ENCODE results near the gene PLCL1. TPM values are rescaled to one million over a fixed set of nuclear protein-coding genes. Genes with fewer than 3 reads are reported as not detected.

Gene PLCL1
- total and polyA plus RNA-seq, 10 donors = 0.54 to 6.5 (median 4.0) TPM

GRCh38 chr2:197954328-197954727 lies 149.9 kb downstream of the PLCL1 start:
- 53 to 69% (median 56%) methylated on average over 4 of the region's 4 CpGs for WGBS, 5 donors
- no peak for DNase-seq
- H3K27me3 ChIP-seq (replicated peaks in 1 of 7) = peaks cover 0 to 7% (median 0%) of the 10 kb centered on the region in 7 donors
- TF ChIP-seq POLR2A (IDR thresholded peaks at IDR 0.05) = no peak
- TF ChIP-seq POLR2AphosphoS5 (IDR thresholded peaks at IDR 0.05) = no peak
- no peak for TF ChIP-seq CTCF (IDR thresholded peaks at IDR 0.05 in 8 of 11, conservative IDR thresholded peaks at IDR 0.05 in 3 of 11)
- H3K36me3 ChIP-seq = no peaks in the 10 kb centered on the region
- H3K27ac ChIP-seq = no peak overlapping the region
- no peak overlapping the region for H3K4me3 ChIP-seq
- peaks cover 0 to 12% (median 6%) of the 10 kb centered on the region in 8 donors for H3K9me3 ChIP-seq
- peaks cover 0 to 11% (median 4%) of the 10 kb centered on the region in 6 donors for H3K4me1 ChIP-seq
- intact Hi-C loops (cut with DNase I; ENCODE audit: low total_unique reads) = no loop called here

GRCh38 chr2:197958592-197959150 lies 154.3 kb downstream of the PLCL1 start:
- no peak for TF ChIP-seq POLR2AphosphoS5 (IDR thresholded peaks at IDR 0.05)
- no peak for TF ChIP-seq CTCF (IDR thresholded peaks at IDR 0.05 in 8 of 11, conservative IDR thresholded peaks at IDR 0.05 in 3 of 11)
- no peak for TF ChIP-seq POLR2A (IDR thresholded peaks at IDR 0.05)
- no peak overlapping the region for H3K4me3 ChIP-seq
- peaks cover 0 to 12% (median 8%) of the 10 kb centered on the region in 8 donors for H3K9me3 ChIP-seq
- intact Hi-C loops (cut with DNase I; ENCODE audit: low total_unique reads) = no loop called here
- no peak for DNase-seq
- H3K27me3 ChIP-seq (replicated peaks in 1 of 7) = peaks cover 0 to 5% (median 0%) of the 10 kb centered on the region in 7 donors
- H3K27ac ChIP-seq = no peak overlapping the region
- WGBS, 5 donors = 88 to 97% (median 92%) methylated on average over 3 of the region's 3 CpGs
- H3K36me3 ChIP-seq = no peaks in the 10 kb centered on the region
- H3K4me1 ChIP-seq = peaks cover 0 to 11% (median 4%) of the 10 kb centered on the region in 6 donors

GRCh38 chr2:197959383-197959782 lies 155.0 kb downstream of the PLCL1 start:
- no peak for DNase-seq
- Histone ChIP-seq H3K36me3 (no peaks in the 10 kb centered on the region), H3K27ac (no peak overlapping the region), H3K27me3 (replicated peaks in 1 of 7) (peaks cover 0 to 5% (median 0%) of the 10 kb centered on the region in 7 donors), H3K9me3 (peaks cover 0 to 19% (median 14%) of the 10 kb centered on the region in 8 donors), H3K4me3 (no peak overlapping the region), H3K4me1 (peaks cover 0 to 8% (median 2%) of the 10 kb centered on the region in 6 donors)
- TF ChIP-seq CTCF (IDR thresholded peaks at IDR 0.05 in 8 of 11, conservative IDR thresholded peaks at IDR 0.05 in 3 of 11) (no peak), POLR2AphosphoS5 (IDR thresholded peaks at IDR 0.05) (no peak), POLR2A (IDR thresholded peaks at IDR 0.05) (no peak)
- intact Hi-C loops (cut with DNase I; ENCODE audit: low total_unique reads) = no loop called here
- WGBS, 5 donors = 81 to 100% (median 93%) methylated on average over 1 of the region's 1 CpG

- intact Hi-C loops (cut with DNase I; ENCODE audit: low total_unique reads) = no loop called here
- H3K9me3 ChIP-seq = peaks cover 0 to 30% (median 26%) of the 10 kb centered on the region in 8 donors
- no peak overlapping the region for H3K27ac ChIP-seq
- no peak for DNase-seq
- no peak overlapping the region for H3K4me3 ChIP-seq
- no peaks in the 10 kb centered on the region for H3K4me1 ChIP-seq
- 76 to 84% (median 78%) methylated on average over 2 of the region's 2 CpGs for WGBS, 5 donors
- TF ChIP-seq POLR2A (IDR thresholded peaks at IDR 0.05) (no peak), CTCF (IDR thresholded peaks at IDR 0.05 in 8 of 11, conservative IDR thresholded peaks at IDR 0.05 in 3 of 11) (no peak), POLR2AphosphoS5 (IDR thresholded peaks at IDR 0.05) (no peak)
- H3K27me3 ChIP-seq (replicated peaks in 1 of 7) = peaks cover 0 to 5% (median 0%) of the 10 kb centered on the region in 7 donors
- no peaks in the 10 kb centered on the region for H3K36me3 ChIP-seq
Measured at GRCh38 chr2:197960786-197961185, 156.4 kb downstream of the PLCL1 start.
